Medulla oblongata (tissue), 1 donor: Measurements from ENCODE around the gene ADORA3.
A peak's percentile ranks its signal among the peaks of the same experiment; 100 is the strongest.
"Not testable (repeated sequence)": the region's sequence is repeated elsewhere in the genome, so short reads cannot be mapped to it uniquely, and the experiment has no call there.

Experiments
- DNase-seq: peaks from one replicate; pipeline ENCODE4 v3.0.0-alpha.2; 2015; ENCODE audit errors: extremely low spot score

Gene ADORA3

DNA sequence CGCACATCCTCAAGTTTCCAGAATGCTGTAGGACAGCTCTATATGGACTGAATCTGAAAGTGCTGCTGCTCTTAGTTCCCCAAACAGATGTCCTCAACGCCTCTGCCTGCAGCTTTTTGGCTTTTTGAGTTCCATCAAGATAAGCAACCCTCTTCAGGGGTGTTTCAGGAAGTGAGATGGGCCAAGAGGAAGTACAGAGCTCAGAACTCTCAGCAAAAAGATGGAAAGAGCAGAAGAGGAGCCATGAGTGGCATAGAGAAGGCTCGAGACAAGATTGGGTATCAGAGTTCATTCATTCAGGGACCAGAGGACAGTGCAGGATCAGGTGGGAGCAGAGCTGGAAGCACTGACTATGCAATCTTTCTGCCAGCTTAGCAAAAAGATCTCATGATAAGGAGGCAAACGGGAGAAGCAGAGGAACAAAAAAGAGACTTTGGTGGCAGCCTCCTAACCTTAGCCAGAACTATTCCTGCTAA lies at the start of gene ADORA3, which contains the start of gene TMIGD3:
Gene ADORA3, minus strand, starts transcription at position 49 of the 476 bp plus-strand sequence. CDS start 279 bp downstream, outside the sequence.
Gene TMIGD3, minus strand, starts transcription at position 49 of the 476 bp plus-strand sequence. CDS start 279 bp downstream, outside the sequence.
- DNase-seq: peak; percentile 83

DNA sequence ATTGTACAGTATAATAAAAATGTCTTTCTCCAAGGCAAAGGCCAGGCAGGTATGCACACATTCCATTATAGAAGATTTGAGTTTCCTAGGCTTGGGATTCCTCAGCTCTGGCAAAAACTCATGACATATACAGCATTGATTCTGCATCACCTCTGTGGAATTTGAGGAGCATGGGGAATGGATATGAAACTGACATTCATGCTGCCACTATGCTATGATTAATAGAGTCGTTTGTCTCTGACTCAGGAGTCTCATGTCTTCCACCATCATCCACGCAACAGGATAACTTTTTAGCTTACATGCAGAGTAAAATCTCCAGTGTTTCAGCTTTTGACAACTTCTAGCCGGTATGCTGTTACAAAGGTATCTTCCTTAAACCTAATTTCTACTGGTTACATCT lies 49.8 kb upstream of the ADORA3 start:
- no peak for DNase-seq

GRCh38 chr1:111552587-111552986 lies 49.2 kb upstream of the ADORA3 start:
- DNase-seq: no peak

- DNase-seq: no peak
Observed at GRCh38 chr1:111551623-111552411, 48.4 kb upstream of the ADORA3 start.

GRCh38 chr1:111547786-111548185 lies 44.4 kb upstream of the ADORA3 start:
- DNase-seq: not testable (repeated sequence)

GRCh38 chr1:111542187-111542586 lies 38.8 kb upstream of the ADORA3 start:
- no peak for DNase-seq

GRCh38 chr1:111541721-111542120 lies 38.3 kb upstream of the ADORA3 start:
- no peak for DNase-seq

- no peak for DNase-seq
Observed at GRCh38 chr1:111540928-111541327, 37.5 kb upstream of the ADORA3 start.

DNA sequence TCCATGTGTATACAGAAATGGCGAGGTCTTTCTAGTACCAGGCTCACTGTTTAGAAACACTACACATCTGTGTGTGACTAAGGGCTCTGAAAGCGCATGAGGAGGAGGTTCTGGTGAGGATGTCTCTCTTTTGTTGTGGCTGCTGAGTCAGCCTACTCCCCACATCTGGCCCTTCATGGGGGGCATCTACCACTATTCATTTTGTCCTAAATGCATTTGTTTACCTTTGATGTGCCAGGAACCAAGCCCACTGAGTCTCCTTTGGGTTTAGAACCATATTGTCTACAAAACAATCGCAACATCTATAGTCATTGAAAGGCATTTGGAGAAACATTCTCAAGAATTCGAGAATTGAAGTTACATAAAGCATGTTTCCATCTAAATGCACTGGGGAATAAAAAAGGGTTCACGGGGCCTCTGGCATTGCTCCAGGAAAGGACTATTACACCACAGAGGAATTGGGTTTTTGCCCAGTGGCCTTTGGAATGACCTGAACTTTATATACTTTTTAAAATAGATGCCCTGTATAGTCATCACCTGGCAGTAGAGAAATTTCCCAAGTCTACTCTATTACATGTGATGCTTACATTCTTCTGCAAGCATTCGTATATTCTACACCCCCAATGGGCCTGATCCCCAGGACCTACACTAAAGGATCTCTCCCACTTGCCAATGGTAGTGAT lies 35.1 kb upstream of the ADORA3 start:
- DNase-seq: no peak

DNA sequence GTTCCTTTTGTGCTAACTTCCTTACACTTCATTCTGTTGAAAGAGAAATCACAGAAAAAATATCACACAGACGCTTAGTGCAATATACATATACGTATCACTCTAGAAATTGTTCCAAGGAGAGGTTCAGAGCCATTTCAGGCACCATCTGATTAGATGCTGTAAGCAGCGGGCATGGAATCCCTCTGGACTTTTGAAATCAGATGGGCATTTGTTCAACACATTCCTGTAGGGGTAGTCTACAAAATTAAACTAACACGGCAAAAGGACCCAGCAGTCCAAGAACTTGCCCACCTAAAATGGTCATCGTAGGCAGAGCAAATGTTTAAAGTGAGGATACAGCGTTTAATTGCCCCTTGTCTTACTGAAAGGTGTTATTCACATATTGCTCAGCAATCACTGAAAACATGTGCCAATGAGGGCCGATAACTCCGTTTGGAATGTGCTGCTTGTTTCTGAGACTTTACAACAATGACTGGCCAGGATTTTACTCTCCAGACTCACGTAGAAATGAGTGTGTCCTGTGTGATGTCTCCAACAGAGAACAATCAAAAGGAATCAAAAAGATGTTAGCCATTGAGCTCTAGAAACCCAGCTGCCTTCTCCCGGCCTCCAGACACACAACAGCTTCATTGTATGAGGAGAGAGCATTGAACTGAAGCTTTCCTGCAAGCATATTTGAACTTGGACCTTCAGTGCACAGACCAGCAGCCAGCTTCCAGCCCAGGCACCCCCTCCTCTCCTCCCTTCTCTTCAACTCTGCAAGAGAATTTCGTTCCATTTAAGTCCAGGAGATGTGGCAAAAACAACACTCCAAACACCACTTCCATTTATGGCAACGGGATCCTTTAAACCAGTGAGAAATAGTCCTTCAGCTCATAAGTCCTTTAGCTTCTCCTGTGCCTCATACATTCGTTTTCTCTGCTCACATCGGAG lies 32.1 kb upstream of the ADORA3 start:
- DNase-seq: peak; percentile 89

DNA sequence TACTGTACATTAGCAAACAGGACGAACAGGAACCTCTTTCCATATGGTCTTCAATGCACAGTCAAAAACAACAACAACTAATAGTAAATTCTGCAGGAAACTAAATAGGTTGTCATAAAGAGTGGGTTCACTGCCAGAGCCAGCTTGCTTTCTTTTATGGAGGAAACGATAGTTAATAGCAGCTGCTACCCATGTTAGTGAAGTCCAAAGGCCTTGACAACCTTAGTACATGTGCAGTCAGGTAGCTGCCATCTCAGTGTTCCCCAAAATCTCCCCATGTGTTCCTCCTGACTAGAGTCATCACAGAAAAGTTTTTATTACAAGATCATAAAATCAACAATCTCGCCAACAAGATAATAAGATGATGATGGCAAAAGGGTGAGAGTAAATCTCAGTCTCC lies 16.6 kb upstream of the ADORA3 start:
- DNase-seq: no peak

DNA sequence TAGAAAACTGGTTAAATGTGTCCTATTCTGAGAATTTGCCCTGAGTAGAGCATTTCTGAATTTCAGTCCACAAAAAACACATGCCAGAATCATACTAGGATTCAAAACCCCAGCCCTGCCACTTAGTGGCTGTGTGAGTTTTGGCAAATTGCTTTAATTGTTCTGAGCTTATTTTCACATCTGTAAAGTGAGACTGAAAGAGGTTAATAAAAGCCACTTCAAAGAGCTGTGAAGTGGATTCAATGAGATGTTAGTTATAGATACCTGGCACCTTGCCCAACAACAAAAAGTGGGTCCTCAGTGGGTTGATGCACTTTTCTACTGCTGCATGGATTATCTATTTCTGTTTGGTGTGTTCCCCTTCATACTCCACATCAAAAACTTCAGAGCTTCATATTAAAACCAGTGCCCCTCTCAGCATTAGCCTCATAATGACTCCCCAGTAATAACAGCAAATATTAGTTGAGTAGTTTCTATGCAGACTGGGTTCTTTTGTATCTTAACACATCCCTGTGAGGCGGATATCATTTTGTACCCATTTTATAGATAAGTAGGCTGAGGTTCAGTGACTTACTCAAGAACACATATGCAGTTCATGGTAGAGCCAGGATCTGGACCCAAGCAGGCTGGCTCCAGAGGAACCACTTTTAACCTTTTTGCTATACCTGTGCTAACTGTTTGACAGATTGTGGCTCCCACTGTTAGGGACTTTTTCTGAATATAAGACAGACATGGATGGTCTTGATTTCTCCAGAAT lies 14.2 kb upstream of the ADORA3 start:
- no peak for DNase-seq

DNA sequence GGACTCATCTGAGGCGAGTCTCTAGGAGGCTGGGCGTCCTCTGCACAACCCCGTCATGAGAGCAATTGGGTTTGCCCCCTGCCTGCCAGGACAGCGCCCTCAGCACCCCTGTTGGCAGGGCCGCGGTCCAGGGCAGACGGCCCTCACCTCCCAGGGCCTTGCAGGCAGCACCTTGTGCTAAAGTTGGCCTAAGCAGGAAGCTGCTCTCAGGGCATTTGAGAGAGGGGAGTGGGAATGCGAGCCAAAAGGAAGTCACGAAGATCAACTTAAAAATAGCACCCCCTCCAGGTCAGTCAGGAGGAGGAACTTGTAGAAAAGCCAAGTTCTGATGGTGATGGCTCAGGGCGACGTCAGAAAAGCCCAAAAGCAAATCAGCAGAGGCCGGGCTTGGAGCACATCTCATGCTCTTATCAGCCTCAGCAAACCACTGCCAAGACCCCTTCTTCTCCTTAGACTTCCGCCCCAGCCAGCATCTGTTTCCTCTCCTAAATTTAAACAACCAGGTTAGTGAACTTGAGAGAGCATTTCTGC lies 12.6 kb upstream of the ADORA3 start:
- DNase-seq: peak; percentile 83

GRCh38 chr1:111515291-111516004 lies 12.0 kb upstream of the ADORA3 start:
- peak; percentile 51 for DNase-seq

GRCh38 chr1:111513410-111514020 lies 10.1 kb upstream of the ADORA3 start:
- DNase-seq: peak; percentile 89

DNA sequence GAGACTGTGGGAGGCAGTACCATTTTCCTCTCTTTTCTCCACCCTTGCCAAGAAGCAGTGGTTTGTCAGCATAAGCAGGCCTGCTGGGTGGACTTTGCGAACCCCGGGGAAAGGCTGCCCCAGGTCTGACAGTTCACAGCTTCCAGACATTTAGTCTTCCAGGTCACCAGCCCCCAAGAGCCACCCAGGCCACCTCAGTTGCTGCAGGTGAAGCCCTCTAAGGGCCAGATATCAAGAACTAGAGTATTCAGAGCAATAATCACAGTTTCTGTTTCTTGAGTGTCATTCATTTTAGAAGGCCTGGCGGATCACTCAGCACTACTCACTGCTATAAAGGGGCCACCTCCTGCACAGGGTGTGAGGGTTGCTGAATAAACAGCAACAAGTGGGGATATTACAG lies 9.5 kb upstream of the ADORA3 start:
- DNase-seq: no peak

- DNase-seq: no peak
Observed at GRCh38 chr1:111512132-111512889, 8.9 kb upstream of the ADORA3 start.

DNA sequence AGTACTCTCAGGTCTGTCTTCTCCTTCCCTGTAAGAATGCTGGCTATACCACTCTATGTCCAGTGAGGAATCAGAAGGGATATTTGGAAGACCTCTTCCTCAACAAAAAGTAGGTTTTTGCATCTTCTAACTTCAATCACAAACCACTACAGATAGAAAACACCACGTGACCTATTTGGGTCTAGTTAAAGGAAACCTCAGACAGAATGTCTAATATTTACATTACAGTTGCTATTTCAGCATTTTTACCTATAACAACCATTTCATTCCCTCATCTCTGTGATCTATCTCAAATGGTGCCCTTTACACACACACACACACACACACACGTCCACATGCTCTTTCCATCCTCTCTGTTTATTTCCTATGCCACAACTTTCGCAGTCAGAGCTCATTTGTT lies 7.9 kb upstream of the ADORA3 start:
- no peak for DNase-seq

DNA sequence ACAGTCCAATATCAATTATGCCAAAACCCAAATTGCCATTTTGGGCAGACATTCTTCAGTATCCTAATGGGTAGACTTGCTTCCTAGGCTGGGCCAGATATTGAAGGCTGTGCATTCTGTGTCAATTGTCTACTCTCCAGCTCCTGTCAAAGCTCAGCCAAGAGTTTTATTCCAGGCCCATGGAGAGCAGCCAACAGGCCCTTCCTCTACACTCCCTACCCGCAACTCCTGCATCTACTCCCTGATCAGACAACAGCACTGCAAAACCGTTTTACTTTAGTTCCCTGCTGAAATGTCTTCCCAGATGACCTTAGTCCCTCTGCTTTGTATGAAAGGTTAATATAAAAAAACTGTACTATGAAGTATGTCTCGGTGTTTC lies 6.6 kb upstream of the ADORA3 start:
- peak; percentile 77 for DNase-seq
